Measurements from ENCODE around the gene LTBP3.

DNA sequence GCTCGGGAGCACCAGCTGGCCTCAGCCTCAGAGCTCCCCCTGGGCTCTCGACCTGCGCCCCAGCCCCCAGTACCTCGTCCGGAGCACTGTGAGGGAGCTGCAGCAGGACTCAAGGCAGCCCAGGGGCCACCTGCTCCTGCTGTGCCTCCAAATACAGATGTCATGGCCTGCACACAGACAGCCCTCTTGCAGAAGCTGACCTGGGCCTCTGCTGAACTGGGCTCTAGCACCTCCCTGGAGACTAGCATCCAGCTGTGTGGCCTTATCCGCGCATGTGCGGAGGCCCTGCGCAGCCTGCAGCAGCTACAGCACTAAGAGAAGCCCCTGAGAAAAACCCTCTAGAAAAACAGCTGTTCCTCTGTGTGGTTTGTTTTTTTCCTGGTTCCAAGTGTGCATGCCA is 13.3 kb upstream of the LTBP3 start:
- TF ChIP-seq POLR2AphosphoS5 (IDR thresholded peaks at IDR 0.05; ENCODE audit: low read depth, low read length) (no peak), TAF1 (IDR thresholded peaks at IDR 0.05; ENCODE audit: borderline replicate concordance, low read depth, low read length) (no peak), POLR2A (IDR thresholded peaks at IDR 0.05; ENCODE audit: low read depth, low read length) (no peak)

Data from GM12892 (cell line).